Gastroesophageal sphincter (tissue), 3 donors: ENCODE measurements around the gene ZHX3.

ENCODE experiments used
- POLR2A ChIP-seq, 2 donors: fragments of 450-650 bp; IDR thresholded peaks; one replicate each; pipeline ENCODE4 v1.6.1; 2017; ENCODE audit warnings: antibody characterized with exemption in 2 of 2, mild to moderate bottlenecking in 2 of 2, moderate library complexity in 1 of 2
- TF ChIP-seq, protein P1 (sequence below), 4 experiments: fragments of 200-600 bp in 2 of 4; fragments of 450-650 bp in 2 of 4; sonication (generic) in 1 of 4; IDR thresholded peaks; one replicate each; pipeline ENCODE4 v1.5.1; 2017 to 2019; ENCODE audit warnings: antibody characterized with exemption in 4 of 4, mild to moderate bottlenecking in 2 of 4, moderate library complexity in 2 of 4

DNA sequence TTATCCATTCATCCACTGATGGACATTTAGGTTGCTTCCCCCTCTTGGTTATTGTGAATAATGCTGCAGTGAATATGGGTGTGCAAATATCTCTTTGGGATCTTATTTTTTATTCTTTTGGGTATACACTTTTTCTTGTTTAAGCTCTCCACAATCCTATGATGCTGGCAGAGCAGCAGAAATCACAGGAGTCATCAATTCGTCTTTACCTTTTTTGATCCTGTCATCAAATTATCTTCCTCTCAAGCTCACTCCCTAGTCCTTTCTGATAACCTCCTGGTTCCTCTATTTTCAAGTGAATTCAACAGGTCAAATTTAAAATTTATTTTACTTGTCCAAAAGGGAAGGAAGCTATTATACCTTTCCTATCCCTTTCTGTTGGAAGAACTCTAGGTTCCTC, 91.1 kb downstream of the ZHX3 start:
- TF ChIP-seq, protein P1, sequence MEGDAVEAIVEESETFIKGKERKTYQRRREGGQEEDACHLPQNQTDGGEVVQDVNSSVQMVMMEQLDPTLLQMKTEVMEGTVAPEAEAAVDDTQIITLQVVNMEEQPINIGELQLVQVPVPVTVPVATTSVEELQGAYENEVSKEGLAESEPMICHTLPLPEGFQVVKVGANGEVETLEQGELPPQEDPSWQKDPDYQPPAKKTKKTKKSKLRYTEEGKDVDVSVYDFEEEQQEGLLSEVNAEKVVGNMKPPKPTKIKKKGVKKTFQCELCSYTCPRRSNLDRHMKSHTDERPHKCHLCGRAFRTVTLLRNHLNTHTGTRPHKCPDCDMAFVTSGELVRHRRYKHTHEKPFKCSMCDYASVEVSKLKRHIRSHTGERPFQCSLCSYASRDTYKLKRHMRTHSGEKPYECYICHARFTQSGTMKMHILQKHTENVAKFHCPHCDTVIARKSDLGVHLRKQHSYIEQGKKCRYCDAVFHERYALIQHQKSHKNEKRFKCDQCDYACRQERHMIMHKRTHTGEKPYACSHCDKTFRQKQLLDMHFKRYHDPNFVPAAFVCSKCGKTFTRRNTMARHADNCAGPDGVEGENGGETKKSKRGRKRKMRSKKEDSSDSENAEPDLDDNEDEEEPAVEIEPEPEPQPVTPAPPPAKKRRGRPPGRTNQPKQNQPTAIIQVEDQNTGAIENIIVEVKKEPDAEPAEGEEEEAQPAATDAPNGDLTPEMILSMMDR (IDR thresholded peaks at IDR 0.05): no peak
- no peak for TF ChIP-seq POLR2A (IDR thresholded peaks at IDR 0.05)
